Keratinocyte (primary cell): ENCODE results near the gene UGP2. TPM values are rescaled to one million over a fixed set of nuclear protein-coding genes. Genes with fewer than 3 reads are reported as not detected.

Source experiments
- polyA plus RNA-seq, 5 experiments: library from polyadenylated mRNA; depleted of rRNA in 3 of 5; stranded (reverse) in 3 of 5; stranded (forward) in 1 of 5; unstranded in 1 of 5; fragments of >200 nt; gene quantifications; 1 replicate in 1 of 5; 2 replicates in 3 of 5; 3 replicates in 1 of 5; pipeline versions ENCODE4 v1.2.1 to v1.2.3, GENCODE V29; 2011 to 2012; ENCODE audit warnings: missing spikeins in 2 of 5, low read depth in 1 of 5, low replicate concordance in 1 of 5
- small RNA-seq, 3 experiments: library from RNA; depleted of rRNA; stranded (forward); fragments of <200 nt; gene quantifications; one replicate each; pipeline ENCODE3, GENCODE V24; 2012; ENCODE audit warnings: low read depth in 3 of 3, low replicate concordance in 1 of 3; ENCODE audit not compliant: insufficient read length in 3 of 3

The UGP2 gene
- polyA plus RNA-seq, 1 donor (not counting 4 experiments of a cell fraction or from before 2014, with no cell fraction given): 260 TPM

Small RNA genes within 50 kb of the gene (small RNA-seq; reads per million reads assigned to genes)
- 0 reads per million in 3 experiments for gene RF01293

Other genes with a start within 250 kb of the UGP2 start
- gene VPS54, start 177.5 kb downstream of the UGP2 start, polyA plus RNA-seq: 9.5 to 18.2 TPM (median 10.6 TPM) in 3 replicates